GM12878 (cell line): ENCODE data around the gene SAMD1. TPM values are rescaled to one million over a fixed set of nuclear protein-coding genes. Genes with fewer than 3 reads are reported as not detected.

Experiments used
- CBX5 ChIP-seq: sonication (generic); IDR thresholded peaks from 2 replicates; pipeline ENCODE4 v1.6.1; 2016; ENCODE audit warnings: low read depth, moderate library complexity, mild to moderate bottlenecking, inconsistent platforms
- EED ChIP-seq: sonication (generic); IDR thresholded peaks from 2 replicates; pipeline ENCODE4 v1.6.1; 2016; ENCODE audit warnings: antibody characterized with exemption, low read depth
- GABPA ChIP-seq: IDR thresholded peaks from 2 replicates; pipeline ENCODE4 v1.6.1; 2014; ENCODE audit warnings: antibody characterized with exemption, low read depth, mild to moderate bottlenecking, inconsistent platforms
- HDAC6 ChIP-seq: fragments of 200-600 bp; sonication (generic); IDR thresholded peaks from one replicate; pipeline ENCODE4 v1.8.0; 2017; ENCODE audit warnings: antibody characterized with exemption; ENCODE audit not compliant: unreplicated experiment
- HDGF ChIP-seq: fragments of 450-650 bp; IDR thresholded peaks from 2 replicates; pipeline ENCODE4 v1.6.1; 2016; ENCODE audit warnings: antibody characterized with exemption
- KLF5 ChIP-seq: fragments of 450-650 bp; IDR thresholded peaks from 2 replicates; pipeline ENCODE4 v1.6.1; 2014; ENCODE audit warnings: mild to moderate bottlenecking; ENCODE audit not compliant: partially characterized antibody
- MTA2 ChIP-seq: fragments of 450-650 bp; IDR thresholded peaks from 2 replicates; pipeline ENCODE4 v1.6.1; 2016; ENCODE audit warnings: low read depth, mild to moderate bottlenecking, moderate library complexity
- MYB ChIP-seq: fragments of 150-350 bp; IDR thresholded peaks from 2 replicates; pipeline ENCODE4 v1.6.1; 2014; ENCODE audit warnings: mild to moderate bottlenecking, low read depth, low read length, borderline replicate concordance
- NFIC ChIP-seq: IDR thresholded peaks from 2 replicates; pipeline ENCODE4 v1.6.1; 2012; ENCODE audit warnings: low read depth, mild to moderate bottlenecking, inconsistent platforms, low read length, moderate library complexity
- NFYA ChIP-seq: IDR thresholded peaks from 2 replicates; pipeline ENCODE4 v1.6.1; 2011; ENCODE audit warnings: low read depth, mild to moderate bottlenecking, low read length, improper control_type of control experiment, borderline replicate concordance
- NR2C1 ChIP-seq: fragments of 450-650 bp; IDR thresholded peaks from 2 replicates; pipeline ENCODE4 v1.6.1; 2017; ENCODE audit warnings: antibody characterized with exemption, mild to moderate bottlenecking, moderate library complexity
- PAX5 ChIP-seq: IDR thresholded peaks from 2 replicates; pipeline ENCODE4 v1.6.1; 2011; ENCODE audit warnings: low read depth, low read length, borderline replicate concordance
- POLR2AphosphoS5 ChIP-seq: IDR thresholded peaks from 2 replicates; pipeline ENCODE4 v1.6.1; 2011; ENCODE audit warnings: mild to moderate bottlenecking, low read length, inconsistent platforms
- SMAD5 ChIP-seq: IDR thresholded peaks from 2 replicates; pipeline ENCODE4 v1.6.1; 2016; ENCODE audit warnings: antibody characterized with exemption, low read depth
- SREBF1 ChIP-seq: IDR thresholded peaks from 2 replicates; pipeline ENCODE4 v1.6.1; 2012; ENCODE audit warnings: mild to moderate bottlenecking, low read length
- SREBF2 ChIP-seq: IDR thresholded peaks from 2 replicates; pipeline ENCODE4 v1.6.1; 2012; ENCODE audit warnings: mild to moderate bottlenecking, low read length
- SRF ChIP-seq, 2 experiments: IDR thresholded peaks; 2 replicates each; pipeline ENCODE4 v1.6.1; 2011; ENCODE audit warnings: low read depth in 2 of 2, low read length in 2 of 2, mild to moderate bottlenecking in 1 of 2, moderate library complexity in 1 of 2
- polyA plus RNA-seq, 11 experiments: library from polyadenylated mRNA; depleted of rRNA in 4 of 11; unstranded in 6 of 11; stranded (reverse) in 5 of 11; fragments of >200 nt; fragmentation: Nextera tagmentation in 4 of 11; fragmentation: Illumina TruSeq in 1 of 11; extraction: Ambion mirVana in 4 of 11; extraction: Trizol in 1 of 11; gene quantifications; 1 replicate in 1 of 11; 2 replicates in 10 of 11; pipeline versions ENCODE4 v1.2.1 to v1.2.3, GENCODE V29; 2011 to 2016; ENCODE audit warnings: inconsistent platforms in 2 of 11, missing spikeins in 2 of 11, low read depth in 1 of 11
- total RNA-seq, 4 experiments: library from RNA; depleted of rRNA in 3 of 4; stranded (reverse); fragments of >200 nt in 3 of 4; fragmentation: Illumina TruSeq in 1 of 4; extraction: Trizol in 1 of 4; gene quantifications; 2 replicates each; pipeline versions ENCODE4 v1.2.1 to v1.2.3, GENCODE V29; 2013 to 2021
- TF ChIP-seq, protein P1 (sequence below): fragments of 450-650 bp; IDR thresholded peaks from 2 replicates; pipeline ENCODE4 v1.6.1; 2017; ENCODE audit warnings: mild to moderate bottlenecking, low read depth, inconsistent platforms; ENCODE audit not compliant: poor library complexity, severe bottlenecking
- TF ChIP-seq, protein P2 (sequence below): fragments of 450-650 bp; IDR thresholded peaks from 2 replicates; pipeline ENCODE4 v1.6.1; 2017; ENCODE audit warnings: mild to moderate bottlenecking
- TF ChIP-seq, protein P3 (sequence below): fragments of 450-650 bp; conservative IDR thresholded peaks from 2 replicates; pipeline ENCODE4 v1.6.1; 2017; ENCODE audit warnings: mild to moderate bottlenecking, moderate library complexity
- TF ChIP-seq, protein P4 (sequence below): fragments of 450-650 bp; formaldehyde crosslinking; IDR thresholded peaks from 2 replicates; pipeline ENCODE4 v1.5.0; 2022; ENCODE audit warnings: mild to moderate bottlenecking, missing genetic modification characterization

The SAMD1 gene
- total and polyA plus RNA-seq, 10 of the 15 experiments (the other 5 are each of a cell fraction or from before 2014, with no cell fraction given): 3.0 to 71.7 (median 19.3) TPM

DNA sequence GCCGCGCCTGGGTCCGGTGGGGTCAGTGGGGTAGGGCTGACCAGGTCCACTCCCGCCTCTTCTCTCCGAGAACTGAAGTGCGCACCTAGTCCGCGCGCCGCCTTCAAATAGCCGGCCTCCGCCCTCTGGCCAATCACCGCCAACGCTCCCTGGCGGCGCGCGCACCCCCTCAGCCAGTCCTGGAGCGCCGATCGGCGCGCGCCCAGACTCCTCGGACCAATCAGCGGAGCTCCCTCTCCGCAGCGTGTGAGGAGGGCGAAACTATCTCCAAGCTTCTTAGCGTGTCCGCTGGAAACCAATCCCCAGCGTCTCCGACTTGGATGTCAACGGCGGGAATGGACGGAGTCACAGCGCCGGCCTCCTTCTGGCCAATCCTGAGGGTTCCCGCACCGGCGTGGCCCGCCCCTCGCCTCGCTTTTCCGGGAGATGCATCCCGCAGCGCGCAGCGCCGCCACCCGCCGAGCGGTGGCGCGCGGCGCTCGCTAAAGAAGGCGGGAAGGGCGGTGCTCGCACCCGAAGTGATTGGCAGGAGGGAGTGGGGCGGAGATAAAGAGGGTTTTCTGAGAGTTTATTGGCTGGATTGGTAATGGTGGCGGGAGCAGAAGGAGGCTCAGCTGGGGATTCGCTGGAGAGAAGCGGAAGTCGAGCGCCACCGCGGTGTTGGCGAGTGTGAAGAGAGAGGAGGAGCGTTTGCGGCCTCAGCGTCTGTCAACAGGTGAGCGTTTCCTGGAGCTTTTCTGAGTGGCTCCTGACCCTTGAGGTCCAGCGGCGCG, 46.1 kb upstream of the SAMD1 start, which contains the start of gene ASF1B (continued):
- no peak for TF ChIP-seq NFIC
- TF ChIP-seq KLF5: no peak
- 0 out of 4 replicates have a peak, but pooled peaks of 1 of the 2 experiments have one; percentile 48 for TF ChIP-seq SRF (IDR thresholded peaks at IDR 0.05; ENCODE audit: low read depth in 2 of 2, low read length in 2 of 2)
- TF ChIP-seq, protein P1, sequence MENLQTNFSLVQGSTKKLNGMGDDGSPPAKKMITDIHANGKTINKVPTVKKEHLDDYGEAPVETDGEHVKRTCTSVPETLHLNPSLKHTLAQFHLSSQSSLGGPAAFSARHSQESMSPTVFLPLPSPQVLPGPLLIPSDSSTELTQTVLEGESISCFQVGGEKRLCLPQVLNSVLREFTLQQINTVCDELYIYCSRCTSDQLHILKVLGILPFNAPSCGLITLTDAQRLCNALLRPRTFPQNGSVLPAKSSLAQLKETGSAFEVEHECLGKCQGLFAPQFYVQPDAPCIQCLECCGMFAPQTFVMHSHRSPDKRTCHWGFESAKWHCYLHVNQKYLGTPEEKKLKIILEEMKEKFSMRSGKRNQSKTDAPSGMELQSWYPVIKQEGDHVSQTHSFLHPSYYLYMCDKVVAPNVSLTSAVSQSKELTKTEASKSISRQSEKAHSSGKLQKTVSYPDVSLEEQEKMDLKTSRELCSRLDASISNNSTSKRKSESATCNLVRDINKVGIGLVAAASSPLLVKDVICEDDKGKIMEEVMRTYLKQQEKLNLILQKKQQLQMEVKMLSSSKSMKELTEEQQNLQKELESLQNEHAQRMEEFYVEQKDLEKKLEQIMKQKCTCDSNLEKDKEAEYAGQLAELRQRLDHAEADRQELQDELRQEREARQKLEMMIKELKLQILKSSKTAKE: no peak
- TF ChIP-seq GABPA: peak; percentile 84
- TF ChIP-seq SREBF2: no peak
- TF ChIP-seq MYB: no peak
- TF ChIP-seq NFYA: peak; percentile 22; the same call in 1 of the 2 replicates
- TF ChIP-seq SMAD5: peak; percentile 73; the same call in 1 of the 2 replicates
- TF ChIP-seq, protein P2, sequence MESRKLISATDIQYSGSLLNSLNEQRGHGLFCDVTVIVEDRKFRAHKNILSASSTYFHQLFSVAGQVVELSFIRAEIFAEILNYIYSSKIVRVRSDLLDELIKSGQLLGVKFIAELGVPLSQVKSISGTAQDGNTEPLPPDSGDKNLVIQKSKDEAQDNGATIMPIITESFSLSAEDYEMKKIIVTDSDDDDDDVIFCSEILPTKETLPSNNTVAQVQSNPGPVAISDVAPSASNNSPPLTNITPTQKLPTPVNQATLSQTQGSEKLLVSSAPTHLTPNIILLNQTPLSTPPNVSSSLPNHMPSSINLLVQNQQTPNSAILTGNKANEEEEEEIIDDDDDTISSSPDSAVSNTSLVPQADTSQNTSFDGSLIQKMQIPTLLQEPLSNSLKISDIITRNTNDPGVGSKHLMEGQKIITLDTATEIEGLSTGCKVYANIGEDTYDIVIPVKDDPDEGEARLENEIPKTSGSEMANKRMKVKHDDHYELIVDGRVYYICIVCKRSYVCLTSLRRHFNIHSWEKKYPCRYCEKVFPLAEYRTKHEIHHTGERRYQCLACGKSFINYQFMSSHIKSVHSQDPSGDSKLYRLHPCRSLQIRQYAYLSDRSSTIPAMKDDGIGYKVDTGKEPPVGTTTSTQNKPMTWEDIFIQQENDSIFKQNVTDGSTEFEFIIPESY: no peak
- peak; percentile 78 for TF ChIP-seq POLR2AphosphoS5
- no peak for TF ChIP-seq PAX5
- no peak for TF ChIP-seq SREBF1
- no peak for TF ChIP-seq MTA2
- TF ChIP-seq EED: no peak; the same call in 1 of the 2 replicates
- TF ChIP-seq CBX5: no peak
- no peak for TF ChIP-seq HDAC6
- TF ChIP-seq, protein P3, sequence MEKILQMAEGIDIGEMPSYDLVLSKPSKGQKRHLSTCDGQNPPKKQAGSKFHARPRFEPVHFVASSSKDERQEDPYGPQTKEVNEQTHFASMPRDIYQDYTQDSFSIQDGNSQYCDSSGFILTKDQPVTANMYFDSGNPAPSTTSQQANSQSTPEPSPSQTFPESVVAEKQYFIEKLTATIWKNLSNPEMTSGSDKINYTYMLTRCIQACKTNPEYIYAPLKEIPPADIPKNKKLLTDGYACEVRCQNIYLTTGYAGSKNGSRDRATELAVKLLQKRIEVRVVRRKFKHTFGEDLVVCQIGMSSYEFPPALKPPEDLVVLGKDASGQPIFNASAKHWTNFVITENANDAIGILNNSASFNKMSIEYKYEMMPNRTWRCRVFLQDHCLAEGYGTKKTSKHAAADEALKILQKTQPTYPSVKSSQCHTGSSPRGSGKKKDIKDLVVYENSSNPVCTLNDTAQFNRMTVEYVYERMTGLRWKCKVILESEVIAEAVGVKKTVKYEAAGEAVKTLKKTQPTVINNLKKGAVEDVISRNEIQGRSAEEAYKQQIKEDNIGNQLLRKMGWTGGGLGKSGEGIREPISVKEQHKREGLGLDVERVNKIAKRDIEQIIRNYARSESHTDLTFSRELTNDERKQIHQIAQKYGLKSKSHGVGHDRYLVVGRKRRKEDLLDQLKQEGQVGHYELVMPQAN: peak; percentile 100; the same call in 1 of the 2 replicates
- TF ChIP-seq NR2C1: no peak
- peak; percentile 98 for TF ChIP-seq HDGF
- TF ChIP-seq, protein P4, sequence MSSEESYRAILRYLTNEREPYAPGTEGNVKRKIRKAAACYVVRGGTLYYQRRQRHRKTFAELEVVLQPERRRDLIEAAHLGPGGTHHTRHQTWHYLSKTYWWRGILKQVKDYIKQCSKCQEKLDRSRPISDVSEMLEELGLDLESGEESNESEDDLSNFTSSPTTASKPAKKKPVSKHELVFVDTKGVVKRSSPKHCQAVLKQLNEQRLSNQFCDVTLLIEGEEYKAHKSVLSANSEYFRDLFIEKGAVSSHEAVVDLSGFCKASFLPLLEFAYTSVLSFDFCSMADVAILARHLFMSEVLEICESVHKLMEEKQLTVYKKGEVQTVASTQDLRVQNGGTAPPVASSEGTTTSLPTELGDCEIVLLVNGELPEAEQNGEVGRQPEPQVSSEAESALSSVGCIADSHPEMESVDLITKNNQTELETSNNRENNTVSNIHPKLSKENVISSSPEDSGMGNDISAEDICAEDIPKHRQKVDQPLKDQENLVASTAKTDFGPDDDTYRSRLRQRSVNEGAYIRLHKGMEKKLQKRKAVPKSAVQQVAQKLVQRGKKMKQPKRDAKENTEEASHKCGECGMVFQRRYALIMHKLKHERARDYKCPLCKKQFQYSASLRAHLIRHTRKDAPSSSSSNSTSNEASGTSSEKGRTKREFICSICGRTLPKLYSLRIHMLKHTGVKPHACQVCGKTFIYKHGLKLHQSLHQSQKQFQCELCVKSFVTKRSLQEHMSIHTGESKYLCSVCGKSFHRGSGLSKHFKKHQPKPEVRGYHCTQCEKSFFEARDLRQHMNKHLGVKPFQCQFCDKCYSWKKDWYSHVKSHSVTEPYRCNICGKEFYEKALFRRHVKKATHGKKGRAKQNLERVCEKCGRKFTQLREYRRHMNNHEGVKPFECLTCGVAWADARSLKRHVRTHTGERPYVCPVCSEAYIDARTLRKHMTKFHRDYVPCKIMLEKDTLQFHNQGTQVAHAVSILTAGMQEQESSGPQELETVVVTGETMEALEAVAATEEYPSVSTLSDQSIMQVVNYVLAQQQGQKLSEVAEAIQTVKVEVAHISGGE: no peak
